HG03280 (cell line): ENCODE data around the gene TRAPPC1.

Experiments
- ATAC-seq: cut with Tn5 transposase; IDR thresholded peaks from one replicate; pipeline ENCODE4 v1.9.1; 2021; ENCODE audit warnings: mild to moderate bottlenecking, moderate library complexity; ENCODE audit not compliant: unreplicated experiment

TRAPPC1 gene

GRCh38 chr17:7943291-7943690, 11.5 kb upstream of the TRAPPC1 start:
- no peak for ATAC-seq

GRCh38 chr17:7940743-7941142, 9.0 kb upstream of the TRAPPC1 start:
- no peak for ATAC-seq

- no peak for ATAC-seq
These were observed 8.3 kb upstream of the TRAPPC1 start for GRCh38 chr17:7940034-7940433.

- no peak for ATAC-seq
These were observed 4.1 kb upstream of the TRAPPC1 start for GRCh38 chr17:7935859-7936258.

GRCh38 chr17:7932949-7933348, 1.2 kb upstream of the TRAPPC1 start:
- no peak for ATAC-seq

- peak; percentile 17 for ATAC-seq
These were observed 741 bp upstream of the TRAPPC1 start for GRCh38 chr17:7932483-7932891.

- no peak for ATAC-seq
These were observed 710 bp downstream of the TRAPPC1 start for GRCh38 chr17:7930841-7931631.

GRCh38 chr17:7929158-7930023, 2.4 kb downstream of the TRAPPC1 start, which contains the start of gene KCNAB3:
KCNAB3 (minus strand) TSS chr17:7929856; CDS start chr17:7929435, 421 bp downstream.
- ATAC-seq, result no peak

GRCh38 chr17:7927596-7927995, 4.2 kb downstream of the TRAPPC1 start:
- no peak for ATAC-seq

- no peak for ATAC-seq
These were observed 8.7 kb downstream of the TRAPPC1 start for GRCh38 chr17:7922845-7923628.

- no peak for ATAC-seq
These were observed 9.4 kb downstream of the TRAPPC1 start for GRCh38 chr17:7922269-7922844.

GRCh38 chr17:7916808-7917207, 14.9 kb downstream of the TRAPPC1 start:
- no peak for ATAC-seq

- ATAC-seq, result no peak
These were observed 15.4 kb downstream of the TRAPPC1 start for GRCh38 chr17:7916385-7916682.

- peak; percentile 74 for ATAC-seq
These were observed 15.9 kb downstream of the TRAPPC1 start, which contains the start of gene RNF227 for GRCh38 chr17:7915611-7916384. RNF227 (minus strand) TSS chr17:7916289; CDS start chr17:7916195, 94 bp downstream.

- ATAC-seq, result no peak
These were observed 16.6 kb downstream of the TRAPPC1 start for GRCh38 chr17:7915179-7915610.

- ATAC-seq, result no peak
These were observed 18.7 kb downstream of the TRAPPC1 start for GRCh38 chr17:7912927-7913524.

GRCh38 chr17:7911116-7911515, 20.6 kb downstream of the TRAPPC1 start:
- ATAC-seq, result no peak

- no peak for ATAC-seq
These were observed 21.0 kb downstream of the TRAPPC1 start for GRCh38 chr17:7910711-7911110.

GRCh38 chr17:7910281-7910680, 21.5 kb downstream of the TRAPPC1 start:
- no peak for ATAC-seq

GRCh38 chr17:7909089-7909488, 22.7 kb downstream of the TRAPPC1 start:
- ATAC-seq, result no peak
